ENCODE data around the gene CPB2. TPM values are rescaled to one million over a fixed set of nuclear protein-coding genes. Genes with fewer than 3 reads are reported as not detected.

CPB2 gene
- total RNA-seq, 1 experiment from 2014 or later: 0.15 TPM

DNA sequence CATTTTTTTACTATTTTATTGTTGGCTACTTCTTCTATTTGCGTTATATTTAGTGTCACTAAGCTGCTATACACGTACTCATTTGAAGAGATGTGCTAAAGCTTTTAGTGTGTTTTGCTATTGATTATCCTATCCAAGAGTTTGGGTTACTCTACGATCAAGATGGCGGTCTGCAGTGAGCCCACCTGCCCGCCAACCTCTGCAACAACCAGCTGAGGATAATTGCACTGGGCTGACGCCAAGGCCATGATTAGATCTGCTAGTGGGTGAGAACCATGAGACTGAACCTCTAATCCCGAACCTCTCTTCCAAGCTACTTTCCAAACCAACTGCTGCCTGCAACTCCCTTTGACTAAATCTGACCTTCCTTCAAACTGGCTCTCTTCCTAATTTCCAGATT lies 1.8 kb downstream of the CPB2 start (continued):
- TF ChIP-seq, protein P1, sequence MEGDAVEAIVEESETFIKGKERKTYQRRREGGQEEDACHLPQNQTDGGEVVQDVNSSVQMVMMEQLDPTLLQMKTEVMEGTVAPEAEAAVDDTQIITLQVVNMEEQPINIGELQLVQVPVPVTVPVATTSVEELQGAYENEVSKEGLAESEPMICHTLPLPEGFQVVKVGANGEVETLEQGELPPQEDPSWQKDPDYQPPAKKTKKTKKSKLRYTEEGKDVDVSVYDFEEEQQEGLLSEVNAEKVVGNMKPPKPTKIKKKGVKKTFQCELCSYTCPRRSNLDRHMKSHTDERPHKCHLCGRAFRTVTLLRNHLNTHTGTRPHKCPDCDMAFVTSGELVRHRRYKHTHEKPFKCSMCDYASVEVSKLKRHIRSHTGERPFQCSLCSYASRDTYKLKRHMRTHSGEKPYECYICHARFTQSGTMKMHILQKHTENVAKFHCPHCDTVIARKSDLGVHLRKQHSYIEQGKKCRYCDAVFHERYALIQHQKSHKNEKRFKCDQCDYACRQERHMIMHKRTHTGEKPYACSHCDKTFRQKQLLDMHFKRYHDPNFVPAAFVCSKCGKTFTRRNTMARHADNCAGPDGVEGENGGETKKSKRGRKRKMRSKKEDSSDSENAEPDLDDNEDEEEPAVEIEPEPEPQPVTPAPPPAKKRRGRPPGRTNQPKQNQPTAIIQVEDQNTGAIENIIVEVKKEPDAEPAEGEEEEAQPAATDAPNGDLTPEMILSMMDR (IDR thresholded peaks at IDR 0.05 in 2 of 3, conservative IDR thresholded peaks at IDR 0.05 in 1 of 3; ENCODE audit: borderline replicate concordance in 1 of 3, insufficient read depth in 1 of 3, low read depth in 2 of 3, low read length in 2 of 3): no peak
- TF ChIP-seq CEBPB (IDR thresholded peaks at IDR 0.05; ENCODE audit: low read depth) (no peak), SRF (IDR thresholded peaks at IDR 0.05; ENCODE audit: low read depth) (no peak), POLR2A (IDR thresholded peaks at IDR 0.05; ENCODE audit: borderline replicate concordance, extremely low read depth, insufficient read depth, insufficient read length) (no peak)

DNA sequence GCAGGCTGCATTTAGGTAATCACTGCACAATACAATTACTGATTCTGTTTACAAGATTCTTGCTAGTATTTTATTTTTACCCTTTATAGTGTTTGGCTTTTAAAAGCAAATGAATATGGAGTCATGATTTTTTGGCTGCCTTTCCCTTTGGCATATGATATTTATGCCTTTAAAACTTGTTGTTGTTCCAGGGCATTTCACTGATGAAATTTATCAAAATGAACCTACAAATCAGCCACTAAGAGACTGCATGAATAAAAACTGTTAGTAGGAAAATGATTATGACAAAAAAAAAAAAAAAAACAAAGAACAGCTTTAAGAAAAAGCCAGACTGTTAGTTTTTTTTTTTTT lies 2.6 kb downstream of the CPB2 start:
- intact Hi-C loops (cut with micrococcal nuclease): no loop called here
- no peaks in the 10 kb centered on the region for H3K4me1 ChIP-seq (ENCODE audit: control insufficient read depth in 1 of 2, insufficient read depth in 2 of 2, low read length in 2 of 2)
- H3K4me3 ChIP-seq (replicated peaks in 1 of 2; ENCODE audit: low read depth in 1 of 2, low read length in 2 of 2): no peak overlapping the region
- H3K9me3 ChIP-seq (ENCODE audit: control insufficient read depth in 1 of 2, insufficient read depth in 1 of 2, low read depth in 1 of 2, low read length in 2 of 2): no peaks in the 10 kb centered on the region
- DNase-seq (ENCODE audit: low read depth, low spot score) (no peak), ATAC-seq (no peak)
- RAD21 ChIA-PET (ENCODE audit: low non-redundant PET in 1 of 2, low total read pairs in 2 of 2, uncharacterized antibody in 2 of 2, unreplicated experiment in 2 of 2): no interaction called here
- H3K27ac ChIP-seq (ENCODE audit: low read depth, low read length): no peak overlapping the region
- H3K36me3 ChIP-seq (ENCODE audit: control insufficient read depth in 1 of 2, insufficient read depth in 2 of 2, low read length in 2 of 2): no peaks in the 10 kb centered on the region
- CTCF ChIA-PET: no interaction called here
- H3K4me2 ChIP-seq (ENCODE audit: low read length): no peak overlapping the region
- no TSS peak for BruUV-seq (replicated peaks)
- POLR2A ChIA-PET: no interaction called here
- no peaks in the 10 kb centered on the region for H4K20me1 ChIP-seq (ENCODE audit: insufficient read depth)
- H3K27me3 ChIP-seq (ENCODE audit: insufficient read depth, low read length): no peaks in the 10 kb centered on the region
- no peaks in the 10 kb centered on the region for H3K9me2 ChIP-seq (ENCODE audit: insufficient read depth)
- no peak overlapping the region for H2AFZ ChIP-seq (ENCODE audit: low read depth, low read length, poor library complexity, severe bottlenecking)
- no peaks in the 10 kb centered on the region for H3K79me2 ChIP-seq (ENCODE audit: insufficient read depth, low read length)
- TF ChIP-seq FOSL1 (IDR thresholded peaks at IDR 0.05; ENCODE audit: low read depth) (no peak), YY1 (IDR thresholded peaks at IDR 0.05; ENCODE audit: extremely low read depth, insufficient replicate concordance, low read depth, low read length) (no peak), RAD21 (IDR thresholded peaks at IDR 0.05; ENCODE audit: low read depth) (no peak), CEBPB (IDR thresholded peaks at IDR 0.05; ENCODE audit: low read depth) (no peak), SIN3A (IDR thresholded peaks at IDR 0.05; ENCODE audit: low read depth) (no peak), JUND (IDR thresholded peaks at IDR 0.05) (no peak), CBX3 (IDR thresholded peaks at IDR 0.05; ENCODE audit: low read depth) (no peak), POLR2A (IDR thresholded peaks at IDR 0.05; ENCODE audit: borderline replicate concordance, extremely low read depth, insufficient read depth, insufficient read length) (no peak), SRF (IDR thresholded peaks at IDR 0.05; ENCODE audit: low read depth) (no peak), SP1 (IDR thresholded peaks at IDR 0.05; ENCODE audit: low read depth) (no peak)
- TF ChIP-seq, protein P2, sequence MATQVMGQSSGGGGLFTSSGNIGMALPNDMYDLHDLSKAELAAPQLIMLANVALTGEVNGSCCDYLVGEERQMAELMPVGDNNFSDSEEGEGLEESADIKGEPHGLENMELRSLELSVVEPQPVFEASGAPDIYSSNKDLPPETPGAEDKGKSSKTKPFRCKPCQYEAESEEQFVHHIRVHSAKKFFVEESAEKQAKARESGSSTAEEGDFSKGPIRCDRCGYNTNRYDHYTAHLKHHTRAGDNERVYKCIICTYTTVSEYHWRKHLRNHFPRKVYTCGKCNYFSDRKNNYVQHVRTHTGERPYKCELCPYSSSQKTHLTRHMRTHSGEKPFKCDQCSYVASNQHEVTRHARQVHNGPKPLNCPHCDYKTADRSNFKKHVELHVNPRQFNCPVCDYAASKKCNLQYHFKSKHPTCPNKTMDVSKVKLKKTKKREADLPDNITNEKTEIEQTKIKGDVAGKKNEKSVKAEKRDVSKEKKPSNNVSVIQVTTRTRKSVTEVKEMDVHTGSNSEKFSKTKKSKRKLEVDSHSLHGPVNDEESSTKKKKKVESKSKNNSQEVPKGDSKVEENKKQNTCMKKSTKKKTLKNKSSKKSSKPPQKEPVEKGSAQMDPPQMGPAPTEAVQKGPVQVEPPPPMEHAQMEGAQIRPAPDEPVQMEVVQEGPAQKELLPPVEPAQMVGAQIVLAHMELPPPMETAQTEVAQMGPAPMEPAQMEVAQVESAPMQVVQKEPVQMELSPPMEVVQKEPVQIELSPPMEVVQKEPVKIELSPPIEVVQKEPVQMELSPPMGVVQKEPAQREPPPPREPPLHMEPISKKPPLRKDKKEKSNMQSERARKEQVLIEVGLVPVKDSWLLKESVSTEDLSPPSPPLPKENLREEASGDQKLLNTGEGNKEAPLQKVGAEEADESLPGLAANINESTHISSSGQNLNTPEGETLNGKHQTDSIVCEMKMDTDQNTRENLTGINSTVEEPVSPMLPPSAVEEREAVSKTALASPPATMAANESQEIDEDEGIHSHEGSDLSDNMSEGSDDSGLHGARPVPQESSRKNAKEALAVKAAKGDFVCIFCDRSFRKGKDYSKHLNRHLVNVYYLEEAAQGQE (IDR thresholded peaks at IDR 0.05; ENCODE audit: low read depth): no peak
- TF ChIP-seq, protein P1 (IDR thresholded peaks at IDR 0.05 in 2 of 3, conservative IDR thresholded peaks at IDR 0.05 in 1 of 3; ENCODE audit: borderline replicate concordance in 1 of 3, insufficient read depth in 1 of 3, low read depth in 2 of 3, low read length in 2 of 3): no peak
- TF ChIP-seq, protein P3, sequence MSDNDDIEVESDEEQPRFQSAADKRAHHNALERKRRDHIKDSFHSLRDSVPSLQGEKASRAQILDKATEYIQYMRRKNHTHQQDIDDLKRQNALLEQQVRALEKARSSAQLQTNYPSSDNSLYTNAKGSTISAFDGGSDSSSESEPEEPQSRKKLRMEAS (IDR thresholded peaks at IDR 0.05): no peak
- TF ChIP-seq, protein P4, sequence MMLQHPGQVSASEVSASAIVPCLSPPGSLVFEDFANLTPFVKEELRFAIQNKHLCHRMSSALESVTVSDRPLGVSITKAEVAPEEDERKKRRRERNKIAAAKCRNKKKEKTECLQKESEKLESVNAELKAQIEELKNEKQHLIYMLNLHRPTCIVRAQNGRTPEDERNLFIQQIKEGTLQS (IDR thresholded peaks at IDR 0.05): no peak
- no peak overlapping the region for H3K9ac ChIP-seq (ENCODE audit: low read length)

All from HCT116 (cell line).